Mesenchymal stem cell (in vitro differentiated cells and primary cell): Measurements from ENCODE around the gene NPFF.

Experiments used
- DNase-seq: peaks from one replicate; pipeline ENCODE4 v3.0.0-alpha.2; 2013
- H2AFZ ChIP-seq: one replicate; pipeline ENCODE4 v1.6.1; 2013; ENCODE audit warnings: low read depth, mild to moderate bottlenecking, control low read depth, inconsistent platforms, low read length, moderate library complexity
- H2AK5ac ChIP-seq: 2 replicates; pipeline ENCODE4 v1.6.1; 2013; ENCODE audit warnings: low read length, moderate library complexity, mild to moderate bottlenecking, inconsistent platforms; ENCODE audit not compliant: severe bottlenecking
- H2BK120ac ChIP-seq: one replicate; pipeline ENCODE4 v1.6.1; 2013; ENCODE audit warnings: low read depth, mild to moderate bottlenecking, inconsistent platforms, low read length, moderate library complexity
- H2BK12ac ChIP-seq, 2 experiments: one replicate each; pipeline ENCODE4 v1.6.1; 2013; ENCODE audit warnings: inconsistent platforms in 2 of 2, low read length in 2 of 2, mild to moderate bottlenecking in 2 of 2, moderate library complexity in 2 of 2, control low read depth in 1 of 2
- H2BK15ac ChIP-seq: one replicate; pipeline ENCODE4 v1.6.1; 2013; ENCODE audit warnings: mild to moderate bottlenecking, low read depth, inconsistent platforms; ENCODE audit not compliant: poor library complexity, severe bottlenecking
- H2BK5ac ChIP-seq: 2 replicates; pipeline ENCODE4 v1.6.1; 2013; ENCODE audit warnings: low read depth, mild to moderate bottlenecking, low read length, control low read depth, inconsistent platforms; ENCODE audit not compliant: poor library complexity, severe bottlenecking
- H3K14ac ChIP-seq, 2 experiments: one replicate each; pipeline ENCODE4 v1.6.1; 2013; ENCODE audit warnings: inconsistent platforms in 2 of 2, low read length in 2 of 2, control low read depth in 1 of 2, mild to moderate bottlenecking in 1 of 2, moderate library complexity in 1 of 2
- H3K18ac ChIP-seq, 2 experiments: one replicate each; pipeline ENCODE4 v1.6.1; 2013; ENCODE audit warnings: inconsistent platforms in 2 of 2, low read length in 2 of 2, control low read depth in 1 of 2, low read depth in 1 of 2, mild to moderate bottlenecking in 1 of 2
- H3K23ac ChIP-seq, 2 experiments: one replicate each; pipeline ENCODE4 v1.6.1; 2013; ENCODE audit warnings: inconsistent platforms in 2 of 2, low read length in 2 of 2, mild to moderate bottlenecking in 2 of 2, moderate library complexity in 2 of 2, control low read depth in 1 of 2
- H3K27ac ChIP-seq: 2 replicates; pipeline ENCODE4 v1.5.1; 2013; ENCODE audit warnings: mild to moderate bottlenecking, moderate library complexity, low read length, control low read depth, inconsistent platforms; ENCODE audit not compliant: poor library complexity, severe bottlenecking
- H3K27me3 ChIP-seq, 2 experiments: 2 replicates each; pipeline versions ENCODE4 v1.6.1 to v1.7.0; 2013; ENCODE audit warnings: low read length in 2 of 2, mild to moderate bottlenecking in 2 of 2, moderate library complexity in 2 of 2, control low read depth in 1 of 2, inconsistent platforms in 1 of 2; ENCODE audit not compliant: control insufficient read depth in 1 of 2, insufficient read depth in 1 of 2
- H3K36me3 ChIP-seq, 2 experiments: 2 replicates each; pipeline versions ENCODE4 v1.6.1 to v1.7.0; 2013; ENCODE audit warnings: low read length in 2 of 2, control low read depth in 1 of 2, inconsistent platforms in 1 of 2, low read depth in 1 of 2, mild to moderate bottlenecking in 1 of 2; ENCODE audit not compliant: insufficient read depth in 2 of 2, control insufficient read depth in 1 of 2
- H3K4ac ChIP-seq, 2 experiments: one replicate each; pipeline ENCODE4 v1.6.1; 2013; ENCODE audit warnings: inconsistent platforms in 2 of 2, low read length in 2 of 2, mild to moderate bottlenecking in 2 of 2, moderate library complexity in 2 of 2, control low read depth in 1 of 2, low read depth in 1 of 2
- H3K4me1 ChIP-seq: 2 replicates; pipeline ENCODE4 v1.6.1; 2013; ENCODE audit warnings: low read depth, low read length, control low read depth; ENCODE audit not compliant: control insufficient read depth, insufficient read depth
- H3K4me2 ChIP-seq: 2 replicates; pipeline ENCODE4 v1.6.1; 2013; ENCODE audit warnings: low read length, mild to moderate bottlenecking, inconsistent platforms; ENCODE audit not compliant: poor library complexity, severe bottlenecking
- H3K4me3 ChIP-seq, 2 experiments: 2 replicates each; pipeline versions ENCODE4 v1.5.1 to v1.7.0; 2013; ENCODE audit warnings: low read length in 2 of 2, mild to moderate bottlenecking in 2 of 2, control low read depth in 1 of 2, low read depth in 1 of 2; ENCODE audit not compliant: insufficient read depth in 1 of 2
- H3K79me1 ChIP-seq: replicated peaks from 2 replicates; pipeline ENCODE4 v1.6.1; 2013; ENCODE audit warnings: mild to moderate bottlenecking, control low read depth, low read length, inconsistent platforms; ENCODE audit not compliant: poor library complexity, severe bottlenecking
- H3K9ac ChIP-seq: 2 replicates; pipeline ENCODE4 v1.7.0; 2013; ENCODE audit warnings: mild to moderate bottlenecking, low read length, moderate library complexity
- H3K9me3 ChIP-seq: 2 replicates; pipeline ENCODE4 v1.7.0; 2013; ENCODE audit warnings: mild to moderate bottlenecking, low read length; ENCODE audit not compliant: control insufficient read depth
- H4K8ac ChIP-seq: one replicate; pipeline ENCODE4 v1.6.1; 2013; ENCODE audit warnings: inconsistent platforms, mild to moderate bottlenecking, low read length, moderate library complexity
- H4K91ac ChIP-seq: one replicate; pipeline ENCODE4 v1.6.1; 2013; ENCODE audit warnings: mild to moderate bottlenecking, low read length, inconsistent platforms
- WGBS: methylation state at CpG from one replicate; pipeline ENCODE4 v1.1.7; 2013; ENCODE audit warnings: mixed read lengths; 5-methylcytosine and 5-hydroxymethylcytosine counted together

The NPFF gene

GRCh38 chr12:53478865-53479264 lies 28.4 kb downstream of the NPFF start:
- Histone ChIP-seq H2BK12ac (no peak overlapping the region), H3K18ac (no peak overlapping the region)
- 85% methylated on average over 1 of the region's 1 CpG for WGBS

GRCh38 chr12:53476769-53477209 lies 30.5 kb downstream of the NPFF start:
- Histone ChIP-seq H2AFZ (no peak overlapping the region), H3K27ac (no peak overlapping the region), H3K14ac (no peak overlapping the region), H2BK5ac (no peak overlapping the region), H3K18ac (no peak overlapping the region), H3K9me3 (no peaks in the 10 kb centered on the region), H3K79me1 (peaks cover 3% of the 10 kb centered on the region), H2AK5ac (no peak overlapping the region), H2BK120ac (no peak overlapping the region), H3K36me3 (peaks cover 30 to 90% of the 10 kb centered on the region in 2 experiments), H2BK15ac (no peak overlapping the region), H3K4me1 (peaks cover 9% of the 10 kb centered on the region), H2BK12ac (no peak overlapping the region), H3K23ac (no peak overlapping the region), H3K4me2 (no peak overlapping the region), H3K4me3 (no peak overlapping the region), H3K4ac (no peak overlapping the region), H4K8ac (no peak overlapping the region), H3K27me3 (no peaks in the 10 kb centered on the region), H3K9ac (peak overlapping the region; percentile 72), H4K91ac (no peak overlapping the region)
- DNase-seq: peak; percentile 56
- 81% methylated on average over 2 of the region's 2 CpGs for WGBS

More at GRCh38 chr12:53478865-53479264, 28.4 kb downstream of the NPFF start:
- H3K4me1 ChIP-seq: peaks cover 14% of the 10 kb centered on the region
- peak overlapping the region; percentile 81 for H3K9ac ChIP-seq
- peaks cover 51 to 91% of the 10 kb centered on the region in 2 experiments for H3K36me3 ChIP-seq
- peak overlapping the region; percentile 28 for H3K27ac ChIP-seq
- H3K27me3 ChIP-seq: no peaks in the 10 kb centered on the region
- no peak overlapping the region for H2BK120ac ChIP-seq
- H3K9me3 ChIP-seq: no peaks in the 10 kb centered on the region
- no peak overlapping the region for H4K8ac ChIP-seq
- H3K4ac ChIP-seq: no peak overlapping the region
- no peak overlapping the region for H2BK5ac ChIP-seq
- H4K91ac ChIP-seq: no peak overlapping the region
- no peak overlapping the region for H3K14ac ChIP-seq
- peaks cover 7% of the 10 kb centered on the region for H3K79me1 ChIP-seq
- DNase-seq: peak; percentile 68
- no peak overlapping the region for H2BK15ac ChIP-seq
- H3K4me2 ChIP-seq: no peak overlapping the region
- no peak overlapping the region for H2AFZ ChIP-seq
- no peak overlapping the region for H3K23ac ChIP-seq
- H3K4me3 ChIP-seq: no peak overlapping the region
- no peak overlapping the region for H2AK5ac ChIP-seq

- H4K8ac ChIP-seq: no peak overlapping the region
- peak overlapping the region; percentile 72 for H3K9ac ChIP-seq
- no peak overlapping the region for H2BK5ac ChIP-seq
- no peaks in the 10 kb centered on the region for H3K9me3 ChIP-seq
- no peaks in the 10 kb centered on the region for H3K27me3 ChIP-seq
- H3K4me3 ChIP-seq: no peak overlapping the region
- 91% methylated on average over 11 of the region's 13 CpGs for WGBS
- H2BK12ac ChIP-seq: no peak overlapping the region
- no peak overlapping the region for H3K23ac ChIP-seq
- peaks cover 1% of the 10 kb centered on the region for H3K79me1 ChIP-seq
- no peak overlapping the region for H2BK120ac ChIP-seq
- H3K14ac ChIP-seq: no peak overlapping the region
- H2AFZ ChIP-seq: no peak overlapping the region
- H2BK15ac ChIP-seq: no peak overlapping the region
- H3K36me3 ChIP-seq: peaks cover 30 to 95% of the 10 kb centered on the region in 2 experiments
- no peak overlapping the region for H4K91ac ChIP-seq
- no peak overlapping the region for H3K4ac ChIP-seq
- no peak overlapping the region for H3K27ac ChIP-seq
- no peak for DNase-seq
- peaks cover 1% of the 10 kb centered on the region for H3K4me1 ChIP-seq
- no peak overlapping the region for H2AK5ac ChIP-seq
- no peak overlapping the region for H3K4me2 ChIP-seq
- no peak overlapping the region for H3K18ac ChIP-seq
These were observed 32.5 kb downstream of the NPFF start for GRCh38 chr12:53474819-53475218.

DNA sequence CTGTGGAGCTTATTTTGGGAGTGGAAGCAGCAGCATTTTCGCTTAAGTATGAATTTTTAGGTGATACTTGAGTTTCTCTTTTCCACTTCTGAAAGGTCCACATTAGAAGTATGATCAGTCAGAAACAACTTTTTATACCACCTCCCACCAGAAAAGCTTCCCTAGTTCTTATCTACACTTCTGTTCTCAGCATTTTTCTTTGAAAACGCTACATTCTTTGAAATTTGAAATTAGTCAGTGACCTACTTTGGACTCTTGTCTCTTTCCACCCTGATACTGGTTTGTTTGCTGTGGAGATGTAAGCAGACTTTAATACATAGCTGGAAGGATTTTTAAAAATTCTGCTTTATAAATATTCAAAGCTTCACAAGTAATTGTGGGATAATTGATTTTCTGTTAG lies 33.2 kb downstream of the NPFF start:
- Histone ChIP-seq H3K23ac (no peak overlapping the region), H2BK5ac (no peak overlapping the region), H4K8ac (no peak overlapping the region), H2AFZ (no peak overlapping the region), H2AK5ac (no peak overlapping the region), H2BK12ac (no peak overlapping the region), H3K4ac (no peak overlapping the region), H3K79me1 (peaks cover 1% of the 10 kb centered on the region), H2BK15ac (no peak overlapping the region), H3K4me3 (no peak overlapping the region), H4K91ac (no peak overlapping the region), H3K36me3 (peaks cover 36 to 95% of the 10 kb centered on the region in 2 experiments), H3K18ac (no peak overlapping the region), H3K14ac (no peak overlapping the region), H3K27ac (no peak overlapping the region), H3K27me3 (no peaks in the 10 kb centered on the region), H2BK120ac (no peak overlapping the region), H3K4me1 (peaks cover 1% of the 10 kb centered on the region), H3K9me3 (no peaks in the 10 kb centered on the region), H3K4me2 (no peak overlapping the region), H3K9ac (peak overlapping the region; percentile 72)
- no peak for DNase-seq
- no CpG with 5 or more reads among the region's 2 CpGs for WGBS
